Measurements from ENCODE around the gene SH3RF3. TPM values are rescaled to one million over a fixed set of nuclear protein-coding genes. Genes with fewer than 3 reads are reported as not detected.

SH3RF3 gene
- total RNA-seq, 1 experiment from 2014 or later = 1.0 TPM

GRCh38 chr2:109306190-109306589 lies 177.2 kb downstream of the SH3RF3 start:
- Mint-ChIP-seq H3K4me1 (peaks cover 9% of the 10 kb centered on the region), H3K9me3 (no peaks in the 10 kb centered on the region), H3K4me3 (no peak overlapping the region), H3K27ac (no peak overlapping the region; the same call in 1 of the 2 replicates), H3K27me3 (ENCODE audit: low read depth) (no peaks in the 10 kb centered on the region), H3K36me3 (no peaks in the 10 kb centered on the region)
- TF ChIP-seq NR1H2 (CRISPR knock-in tag; IDR thresholded peaks at IDR 0.05) = no peak
- TF ChIP-seq CREM (CRISPR knock-in tag; IDR thresholded peaks at IDR 0.05) = no peak
- no peak for TF ChIP-seq KAT7 (CRISPR knock-in tag; IDR thresholded peaks at IDR 0.05; ENCODE audit: borderline replicate concordance)
- no peak for TF ChIP-seq JUN (CRISPR knock-in tag; IDR thresholded peaks at IDR 0.05)
- no peak for TF ChIP-seq E2F5 (CRISPR knock-in tag; IDR thresholded peaks at IDR 0.05)
- no peak for TF ChIP-seq ZBTB21 (CRISPR knock-in tag; IDR thresholded peaks at IDR 0.05; ENCODE audit: borderline replicate concordance)
- no peak for TF ChIP-seq ZNF396 (CRISPR knock-in tag; IDR thresholded peaks at IDR 0.05; ENCODE audit: borderline replicate concordance)
- TF ChIP-seq ZMAT4 (CRISPR knock-in tag; IDR thresholded peaks at IDR 0.05) = no peak
- no peak for TF ChIP-seq ARID4B (CRISPR knock-in tag; IDR thresholded peaks at IDR 0.05; ENCODE audit: borderline replicate concordance)
- no peak for TF ChIP-seq AR (CRISPR knock-in tag; IDR thresholded peaks at IDR 0.05)
- TF ChIP-seq NR2C2 (CRISPR knock-in tag; IDR thresholded peaks at IDR 0.05) = no peak
- TF ChIP-seq FOXP4 (CRISPR knock-in tag; IDR thresholded peaks at IDR 0.05) = no peak
- TF ChIP-seq FOXP1 (CRISPR knock-in tag; IDR thresholded peaks at IDR 0.05; ENCODE audit: borderline replicate concordance) = no peak
- no peak for TF ChIP-seq ZNF671 (CRISPR knock-in tag; IDR thresholded peaks at IDR 0.05)
- ChIA-PET POLR2A (no interaction called here), CTCF (no interaction called here)
- DNase-seq (ENCODE audit: low spot score) = no peak
- peak; percentile 52 for ATAC-seq

GRCh38 chr2:109311771-109312170 lies 182.8 kb downstream of the SH3RF3 start:
- ChIA-PET CTCF (no interaction called here), POLR2A (no interaction called here)
- H3K4me3 Mint-ChIP-seq = no peak overlapping the region
- H3K9me3 Mint-ChIP-seq = no peaks in the 10 kb centered on the region
- H3K27me3 Mint-ChIP-seq (ENCODE audit: low read depth) = no peaks in the 10 kb centered on the region
- peaks cover under 1% of the 10 kb centered on the region; the same call in 1 of the 2 replicates for H3K4me1 Mint-ChIP-seq
- H3K36me3 Mint-ChIP-seq = no peaks in the 10 kb centered on the region
- TF ChIP-seq PRRX2 (CRISPR knock-in tag; IDR thresholded peaks at IDR 0.05) (no peak), STAT6 (CRISPR knock-in tag; conservative IDR thresholded peaks at IDR 0.05; ENCODE audit: low read depth) (no peak), NR1H2 (CRISPR knock-in tag; IDR thresholded peaks at IDR 0.05) (no peak), MLX (CRISPR knock-in tag; IDR thresholded peaks at IDR 0.05) (no peak)
- DNase-seq (ENCODE audit: low spot score) (no peak), ATAC-seq (no peak)
- no peak overlapping the region for H3K27ac Mint-ChIP-seq

All from WTC11 (cell line).